ENCODE measurements around the gene GRWD1.

The GRWD1 gene

DNA sequence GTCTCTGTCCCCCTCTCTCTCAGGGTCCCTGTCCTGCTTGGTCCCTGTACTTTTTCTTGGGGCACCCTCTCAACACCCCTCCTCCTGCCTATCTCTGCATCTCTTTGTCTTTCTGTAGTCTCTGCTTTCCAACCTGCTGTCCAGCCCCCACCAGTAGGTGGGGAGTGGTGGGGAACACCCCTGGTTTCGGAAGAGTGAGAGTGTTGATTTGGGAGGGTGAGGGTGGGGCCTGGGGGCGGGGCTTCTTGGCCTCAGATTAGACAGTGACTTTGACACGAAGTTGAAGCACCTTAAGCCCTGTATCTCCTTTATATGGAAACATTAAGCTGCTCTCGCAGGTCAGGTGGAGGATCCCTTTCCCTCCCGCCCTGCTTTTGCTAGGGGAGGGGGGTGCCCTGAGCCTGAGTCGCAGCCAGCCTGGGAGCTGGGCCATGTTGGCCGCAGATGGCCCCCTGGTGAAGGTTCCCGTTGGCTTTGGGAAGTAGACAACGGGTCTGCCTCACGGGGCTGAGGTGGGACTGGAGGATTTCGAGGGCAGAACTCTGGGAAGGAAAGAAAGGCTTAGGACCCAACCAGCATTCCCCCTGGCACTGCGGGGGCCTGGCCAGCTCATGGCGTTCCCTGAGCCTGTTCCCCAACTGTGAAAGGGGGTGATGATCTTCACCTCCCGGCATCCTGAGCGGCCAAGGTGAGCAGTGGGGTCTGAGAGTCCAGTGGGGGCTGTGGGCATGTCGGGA lies 9.6 kb downstream of the GRWD1 start, which contains the start of gene KCNJ14:
Gene KCNJ14, plus strand, starts transcription at position 404 of the 737 bp plus-strand sequence. CDS start 6,151 bp downstream, outside the sequence.
- DNase-seq: no peak
- Histone ChIP-seq H3K79me2 (ENCODE audit: control insufficient read depth, insufficient read depth, low read length, poor library complexity) (no peaks in the 10 kb centered on the region), H2AFZ (ENCODE audit: insufficient read depth, low read length, poor library complexity) (no peak within 1 kb of the TSS), H2BK12ac (ENCODE audit: low read length) (no peak within 1 kb of the TSS), H3K4me1 (ENCODE audit: control insufficient read depth in 1 of 2, insufficient read depth in 2 of 2, low read length in 2 of 2) (no peaks in the 10 kb centered on the region), H2AK5ac (ENCODE audit: low read length) (no peak within 1 kb of the TSS), H4K91ac (ENCODE audit: low read depth, low read length) (no peak within 1 kb of the TSS), H2BK5ac (ENCODE audit: low read depth, low read length, poor library complexity) (no peak within 1 kb of the TSS), H3K4me3 (ENCODE audit: low read depth, low read length) (no peak within 1 kb of the TSS), H3K79me1 (ENCODE audit: low read length) (no peaks in the 10 kb centered on the region), H3K4me2 (ENCODE audit: low read length) (no peak within 1 kb of the TSS), H3K9ac (ENCODE audit: low read length) (no peak within 1 kb of the TSS), H3K14ac (ENCODE audit: low read length) (no peak within 1 kb of the TSS), H3K36me3 (ENCODE audit: control insufficient read depth in 1 of 2, insufficient read depth in 2 of 2, low read length in 2 of 2) (peaks cover 57 to 58% of the 10 kb centered on the region in 2 experiments), H3K9me3 (ENCODE audit: insufficient read depth, low read depth, low read length) (peaks cover 2% of the 10 kb centered on the region), H4K8ac (ENCODE audit: low read depth, low read length) (no peak within 1 kb of the TSS), H4K12ac (ENCODE audit: low read depth, low read length) (no peak within 1 kb of the TSS), H3K27ac (ENCODE audit: low read depth, low read length) (no peak within 1 kb of the TSS), H3K4ac (ENCODE audit: low read depth, low read length) (no peak within 1 kb of the TSS), H3K23ac (ENCODE audit: low read length) (no peak within 1 kb of the TSS), H3K18ac (ENCODE audit: low read length) (no peak within 1 kb of the TSS), H3K27me3 (ENCODE audit: insufficient read depth, low read length) (no peaks in the 10 kb centered on the region), H2BK120ac (ENCODE audit: insufficient read depth, low read length, poor library complexity) (no peak within 1 kb of the TSS)
- no CpG with 5 or more reads among the region's 16 CpGs for WGBS (ENCODE audit: extremely low coverage, insufficient coverage, insufficient read length)

DNA sequence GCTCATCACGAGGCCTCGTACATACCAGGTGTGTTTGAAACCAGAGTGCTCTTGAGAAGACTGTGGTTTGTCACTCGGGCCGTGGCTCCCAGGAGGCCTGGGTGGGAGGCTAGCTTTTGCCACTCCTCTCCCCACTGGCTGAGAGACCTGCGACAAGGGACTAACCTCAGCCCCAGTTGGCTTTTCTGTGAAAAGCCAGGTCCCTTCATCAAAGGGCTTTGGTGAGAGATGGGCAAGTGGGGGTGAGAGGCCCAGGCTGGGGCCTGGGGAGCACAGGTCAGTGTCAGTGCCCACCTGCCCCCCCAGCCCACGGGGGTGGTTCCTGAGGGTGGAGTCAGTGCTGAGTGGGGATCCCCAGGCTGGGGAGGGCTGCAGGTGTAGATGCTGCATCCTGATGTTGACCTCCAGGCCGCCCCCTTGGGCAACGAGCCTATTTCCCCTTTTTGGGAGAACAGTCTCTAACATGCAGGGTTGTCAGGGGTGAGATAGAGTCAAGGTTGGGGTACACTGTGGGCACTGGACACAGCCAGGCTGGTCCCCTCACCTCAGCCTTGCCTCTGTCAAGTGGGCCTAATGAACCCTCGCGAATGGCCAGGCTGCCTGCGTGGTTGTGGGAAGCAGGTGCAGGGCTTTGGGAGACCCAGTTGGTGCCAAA lies 10.3 kb downstream of the GRWD1 start:
- peaks cover 50 to 51% of the 10 kb centered on the region in 2 experiments for H3K36me3 ChIP-seq (ENCODE audit: control insufficient read depth in 1 of 2, insufficient read depth in 2 of 2, low read length in 2 of 2)
- H2BK12ac ChIP-seq (ENCODE audit: low read length): no peak overlapping the region
- no peak for DNase-seq
- H3K23ac ChIP-seq (ENCODE audit: low read length): no peak overlapping the region
- no CpG with 5 or more reads among the region's 11 CpGs for WGBS (ENCODE audit: extremely low coverage, insufficient coverage, insufficient read length)
- H3K4me2 ChIP-seq (ENCODE audit: low read length): no peak overlapping the region
- no peak overlapping the region for H4K8ac ChIP-seq (ENCODE audit: low read depth, low read length)
- H3K79me2 ChIP-seq (ENCODE audit: control insufficient read depth, insufficient read depth, low read length, poor library complexity): no peaks in the 10 kb centered on the region
- no peak overlapping the region for H2BK5ac ChIP-seq (ENCODE audit: low read depth, low read length, poor library complexity)
- H3K9ac ChIP-seq (ENCODE audit: low read length): no peak overlapping the region
- H3K9me3 ChIP-seq (ENCODE audit: insufficient read depth, low read depth, low read length): peaks cover 2% of the 10 kb centered on the region
- H2BK120ac ChIP-seq (ENCODE audit: insufficient read depth, low read length, poor library complexity): no peak overlapping the region
- no peak overlapping the region for H2AFZ ChIP-seq (ENCODE audit: insufficient read depth, low read length, poor library complexity)
- no peaks in the 10 kb centered on the region for H3K27me3 ChIP-seq (ENCODE audit: insufficient read depth, low read length)
- no peak overlapping the region for H3K14ac ChIP-seq (ENCODE audit: low read length)
- no peaks in the 10 kb centered on the region for H3K4me1 ChIP-seq (ENCODE audit: control insufficient read depth in 1 of 2, insufficient read depth in 2 of 2, low read length in 2 of 2)
- no peak overlapping the region for H3K4me3 ChIP-seq (ENCODE audit: low read depth, low read length)
- no peak overlapping the region for H3K4ac ChIP-seq (ENCODE audit: low read depth, low read length)
- no peak overlapping the region for H4K91ac ChIP-seq (ENCODE audit: low read depth, low read length)
- H3K27ac ChIP-seq (ENCODE audit: low read depth, low read length): no peak overlapping the region
- H4K12ac ChIP-seq (ENCODE audit: low read depth, low read length): no peak overlapping the region
- H3K18ac ChIP-seq (ENCODE audit: low read length): no peak overlapping the region
- no peaks in the 10 kb centered on the region for H3K79me1 ChIP-seq (ENCODE audit: low read length)
- H2AK5ac ChIP-seq (ENCODE audit: low read length): no peak overlapping the region

DNA sequence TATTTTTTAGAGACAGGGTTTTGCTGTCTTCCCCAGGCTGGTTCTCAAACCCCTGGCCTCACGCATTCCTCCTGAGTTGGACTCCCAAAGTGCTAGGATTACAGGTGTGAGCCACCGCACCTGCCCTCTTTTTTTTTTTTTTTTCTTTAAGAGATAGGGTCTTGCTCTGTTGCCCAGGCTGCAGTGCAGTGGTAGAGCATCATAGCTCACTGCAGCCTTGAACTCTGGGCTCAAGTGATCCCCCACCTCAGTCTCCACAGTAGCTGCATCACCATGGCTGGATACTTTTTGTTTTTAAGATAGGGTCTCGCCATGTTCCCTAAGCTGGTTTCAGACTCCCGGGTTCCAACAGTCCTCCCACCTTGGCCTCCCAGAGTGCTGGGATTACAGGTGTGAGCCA lies 11.1 kb downstream of the GRWD1 start:
- no peak overlapping the region for H3K4ac ChIP-seq (ENCODE audit: low read depth, low read length)
- peaks cover 2% of the 10 kb centered on the region for H3K9me3 ChIP-seq (ENCODE audit: insufficient read depth, low read depth, low read length)
- no peak overlapping the region for H3K4me3 ChIP-seq (ENCODE audit: low read depth, low read length)
- no peak overlapping the region for H3K27ac ChIP-seq (ENCODE audit: low read depth, low read length)
- no peak overlapping the region for H4K12ac ChIP-seq (ENCODE audit: low read depth, low read length)
- H2BK120ac ChIP-seq (ENCODE audit: insufficient read depth, low read length, poor library complexity): no peak overlapping the region
- H2BK12ac ChIP-seq (ENCODE audit: low read length): no peak overlapping the region
- no peak overlapping the region for H2AFZ ChIP-seq (ENCODE audit: insufficient read depth, low read length, poor library complexity)
- no peak overlapping the region for H3K14ac ChIP-seq (ENCODE audit: low read length)
- H3K27me3 ChIP-seq (ENCODE audit: insufficient read depth, low read length): no peaks in the 10 kb centered on the region
- H3K79me2 ChIP-seq (ENCODE audit: control insufficient read depth, insufficient read depth, low read length, poor library complexity): no peaks in the 10 kb centered on the region
- no peak overlapping the region for H3K4me2 ChIP-seq (ENCODE audit: low read length)
- no peak overlapping the region for H4K91ac ChIP-seq (ENCODE audit: low read depth, low read length)
- peaks cover 0 to 2% of the 10 kb centered on the region in 2 experiments for H3K4me1 ChIP-seq (ENCODE audit: control insufficient read depth in 1 of 2, insufficient read depth in 2 of 2, low read length in 2 of 2)
- no peak overlapping the region for H3K23ac ChIP-seq (ENCODE audit: low read length)
- H3K9ac ChIP-seq (ENCODE audit: low read length): no peak overlapping the region
- peaks cover 42 to 44% of the 10 kb centered on the region in 2 experiments for H3K36me3 ChIP-seq (ENCODE audit: control insufficient read depth in 1 of 2, insufficient read depth in 2 of 2, low read length in 2 of 2)
- H3K18ac ChIP-seq (ENCODE audit: low read length): no peak overlapping the region
- no CpG with 5 or more reads among the region's 4 CpGs for WGBS (ENCODE audit: extremely low coverage, insufficient coverage, insufficient read length)
- H3K79me1 ChIP-seq (ENCODE audit: low read length): no peaks in the 10 kb centered on the region
- no peak overlapping the region for H2AK5ac ChIP-seq (ENCODE audit: low read length)
- no peak overlapping the region for H2BK5ac ChIP-seq (ENCODE audit: low read depth, low read length, poor library complexity)
- no peak for DNase-seq
- no peak overlapping the region for H4K8ac ChIP-seq (ENCODE audit: low read depth, low read length)

DNA sequence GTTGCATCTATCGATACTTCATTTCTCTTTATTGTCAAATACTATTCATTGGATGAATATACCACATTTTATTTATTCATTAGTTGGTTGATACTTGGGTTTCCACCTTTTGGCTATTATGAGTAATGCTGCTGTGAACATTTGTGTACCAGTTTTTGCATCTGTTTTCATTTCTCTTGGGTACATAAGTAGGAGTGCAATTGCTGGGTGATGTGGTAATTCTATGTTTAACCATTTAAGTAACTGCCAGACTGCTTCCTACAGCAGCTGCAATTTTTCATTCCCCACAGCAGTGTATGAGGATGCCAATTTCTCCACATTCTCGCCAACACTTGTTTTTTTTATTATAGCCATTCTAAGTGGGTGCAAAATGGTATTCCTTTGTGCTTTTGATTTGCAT lies 12.2 kb downstream of the GRWD1 start:
- Histone ChIP-seq H3K9me3 (ENCODE audit: insufficient read depth, low read depth, low read length) (peaks cover 2% of the 10 kb centered on the region), H3K4me3 (ENCODE audit: low read depth, low read length) (no peak overlapping the region), H3K27me3 (ENCODE audit: insufficient read depth, low read length) (no peaks in the 10 kb centered on the region), H3K14ac (ENCODE audit: low read length) (no peak overlapping the region), H4K8ac (ENCODE audit: low read depth, low read length) (no peak overlapping the region), H3K9ac (ENCODE audit: low read length) (no peak overlapping the region), H4K12ac (ENCODE audit: low read depth, low read length) (no peak overlapping the region), H2AK5ac (ENCODE audit: low read length) (no peak overlapping the region), H2BK12ac (ENCODE audit: low read length) (no peak overlapping the region), H2AFZ (ENCODE audit: insufficient read depth, low read length, poor library complexity) (no peak overlapping the region), H3K4me1 (ENCODE audit: control insufficient read depth in 1 of 2, insufficient read depth in 2 of 2, low read length in 2 of 2) (peaks cover 0 to 2% of the 10 kb centered on the region in 2 experiments), H3K4me2 (ENCODE audit: low read length) (no peak overlapping the region), H3K18ac (ENCODE audit: low read length) (no peak overlapping the region), H3K79me2 (ENCODE audit: control insufficient read depth, insufficient read depth, low read length, poor library complexity) (no peaks in the 10 kb centered on the region), H2BK5ac (ENCODE audit: low read depth, low read length, poor library complexity) (no peak overlapping the region), H3K79me1 (ENCODE audit: low read length) (no peaks in the 10 kb centered on the region), H3K23ac (ENCODE audit: low read length) (no peak overlapping the region), H3K4ac (ENCODE audit: low read depth, low read length) (no peak overlapping the region), H4K91ac (ENCODE audit: low read depth, low read length) (no peak overlapping the region), H2BK120ac (ENCODE audit: insufficient read depth, low read length, poor library complexity) (no peak overlapping the region), H3K27ac (ENCODE audit: low read depth, low read length) (no peak overlapping the region), H3K36me3 (ENCODE audit: control insufficient read depth in 1 of 2, insufficient read depth in 2 of 2, low read length in 2 of 2) (peaks cover 40 to 41% of the 10 kb centered on the region in 2 experiments)
- no CpG with 5 or more reads among the region's 2 CpGs for WGBS (ENCODE audit: extremely low coverage, insufficient coverage, insufficient read length)
- no peak for DNase-seq
